HG03575 (cell line): Measurements from ENCODE around the gene SMLR1.
"Not testable (repeated sequence)": the region's sequence is repeated elsewhere in the genome, so short reads cannot be mapped to it uniquely, and the experiment has no call there.

Experiments
- ATAC-seq: cut with Tn5 transposase; IDR thresholded peaks from one replicate; pipeline ENCODE4 v1.9.1; 2021; ENCODE audit not compliant: unreplicated experiment, insufficient number of reproducible peaks, low FRiP score; ENCODE audit errors: extremely low read depth

Gene SMLR1

GRCh38 chr6:130827247-130828149 lies at the start of gene SMLR1:
Gene SMLR1 (plus strand): TSS chr6:130827406. CDS start chr6:130827414, 8 bp downstream.
- no peak for ATAC-seq

GRCh38 chr6:130778946-130779657 lies 48.1 kb upstream of the SMLR1 start:
- ATAC-seq, result no peak

- ATAC-seq, result no peak
These were observed 47.6 kb upstream of the SMLR1 start for GRCh38 chr6:130779658-130780033.

- ATAC-seq, result no peak
These were observed 47.1 kb upstream of the SMLR1 start for GRCh38 chr6:130780122-130780521.

- no peak for ATAC-seq
These were observed 45.6 kb upstream of the SMLR1 start for GRCh38 chr6:130781557-130781956.

GRCh38 chr6:130783416-130784107 lies 43.6 kb upstream of the SMLR1 start:
- ATAC-seq, result no peak

- no peak for ATAC-seq
These were observed 39.3 kb upstream of the SMLR1 start for GRCh38 chr6:130787726-130788500.

GRCh38 chr6:130788954-130789353 lies 38.3 kb upstream of the SMLR1 start:
- no peak for ATAC-seq

- ATAC-seq, result no peak
These were observed 33.1 kb upstream of the SMLR1 start for GRCh38 chr6:130794010-130794697.

- ATAC-seq, result no peak
These were observed 32.5 kb upstream of the SMLR1 start for GRCh38 chr6:130794738-130795137.

- no peak for ATAC-seq
These were observed 30.8 kb upstream of the SMLR1 start for GRCh38 chr6:130796313-130796905.

GRCh38 chr6:130797061-130797460 lies 30.1 kb upstream of the SMLR1 start:
- no peak for ATAC-seq

- ATAC-seq, result not testable (repeated sequence)
These were observed 25.8 kb upstream of the SMLR1 start for GRCh38 chr6:130801368-130801767.

GRCh38 chr6:130810307-130811030 lies 16.7 kb upstream of the SMLR1 start:
- no peak for ATAC-seq

GRCh38 chr6:130811932-130812331 lies 15.3 kb upstream of the SMLR1 start:
- no peak for ATAC-seq

- ATAC-seq, result no peak
These were observed 12.7 kb upstream of the SMLR1 start for GRCh38 chr6:130814506-130814905.
